ENCODE results near the gene EGFLAM. TPM values are rescaled to one million over a fixed set of nuclear protein-coding genes. Genes with fewer than 3 reads are reported as not detected.

EGFLAM gene
- total RNA-seq, 1 donor from 2014 or later = 13.2 TPM

GRCh38 chr5:38478166-38478565, 219.8 kb downstream of the EGFLAM start:
- Mint-ChIP-seq H3K27ac (ENCODE audit: unreplicated experiment) (no peak overlapping the region), H3K9me3 (ENCODE audit: unreplicated experiment) (no peaks in the 10 kb centered on the region), H3K36me3 (ENCODE audit: unreplicated experiment) (no peaks in the 10 kb centered on the region), H3K4me1 (ENCODE audit: low read depth, unreplicated experiment) (peaks cover 8% of the 10 kb centered on the region), H3K27me3 (ENCODE audit: unreplicated experiment) (no peaks in the 10 kb centered on the region), H3K4me3 (ENCODE audit: unreplicated experiment) (no peak overlapping the region)
- no peak for DNase-seq
- TF ChIP-seq CTCF (IDR thresholded peaks at IDR 0.05; ENCODE audit: partially characterized antibody, unreplicated experiment) = no peak

GRCh38 chr5:38478878-38479277, 220.5 kb downstream of the EGFLAM start:
- Mint-ChIP-seq H3K4me1 (ENCODE audit: low read depth, unreplicated experiment) (peaks cover 7% of the 10 kb centered on the region), H3K36me3 (ENCODE audit: unreplicated experiment) (no peaks in the 10 kb centered on the region), H3K27me3 (ENCODE audit: unreplicated experiment) (no peaks in the 10 kb centered on the region), H3K4me3 (ENCODE audit: unreplicated experiment) (no peak overlapping the region), H3K9me3 (ENCODE audit: unreplicated experiment) (no peaks in the 10 kb centered on the region), H3K27ac (ENCODE audit: unreplicated experiment) (no peak overlapping the region)
- TF ChIP-seq CTCF (IDR thresholded peaks at IDR 0.05; ENCODE audit: partially characterized antibody, unreplicated experiment) = no peak
- no peak for DNase-seq

- Mint-ChIP-seq H3K27me3 (ENCODE audit: unreplicated experiment) (no peaks in the 10 kb centered on the region), H3K9me3 (ENCODE audit: unreplicated experiment) (peaks cover 3% of the 10 kb centered on the region), H3K36me3 (ENCODE audit: unreplicated experiment) (no peaks in the 10 kb centered on the region), H3K4me3 (ENCODE audit: unreplicated experiment) (no peak overlapping the region), H3K27ac (ENCODE audit: unreplicated experiment) (no peak overlapping the region), H3K4me1 (ENCODE audit: low read depth, unreplicated experiment) (peaks cover 7% of the 10 kb centered on the region)
- DNase-seq = no peak
- no peak for TF ChIP-seq CTCF (IDR thresholded peaks at IDR 0.05; ENCODE audit: partially characterized antibody, unreplicated experiment)
Measured at GRCh38 chr5:38479315-38479904, 221.1 kb downstream of the EGFLAM start.

DNA sequence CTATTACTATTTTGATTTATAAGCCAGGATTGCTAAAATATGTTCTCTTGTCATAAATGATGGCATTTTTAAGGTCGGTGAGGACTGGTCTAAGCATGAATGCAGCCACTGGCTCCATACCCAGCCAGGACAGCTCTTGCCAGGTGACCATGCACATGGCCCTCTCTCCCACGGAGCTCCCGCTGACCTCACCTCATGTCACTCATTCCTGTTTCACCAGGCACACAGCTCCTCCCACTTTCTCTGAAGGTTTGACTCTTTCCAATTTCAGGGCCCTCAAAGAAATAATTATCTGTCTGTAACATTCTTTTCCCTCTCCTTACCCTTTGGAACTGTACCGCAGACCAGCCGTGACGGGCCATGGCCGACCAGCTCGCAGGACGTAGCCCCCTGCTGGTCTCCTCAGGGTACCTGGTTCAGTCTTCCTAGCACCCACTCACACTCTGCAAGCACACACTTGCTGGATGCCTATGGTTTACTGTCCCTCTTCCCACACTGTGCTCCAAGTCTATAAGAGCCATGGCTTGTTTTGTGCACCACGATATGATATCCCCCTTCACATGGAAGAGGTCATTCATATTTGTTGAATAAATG, 225.5 kb downstream of the EGFLAM start:
- H3K27ac Mint-ChIP-seq (ENCODE audit: unreplicated experiment) = no peak overlapping the region
- TF ChIP-seq CTCF (IDR thresholded peaks at IDR 0.05; ENCODE audit: partially characterized antibody, unreplicated experiment) = no peak
- peaks cover 29% of the 10 kb centered on the region for H3K4me1 Mint-ChIP-seq (ENCODE audit: low read depth, unreplicated experiment)
- H3K9me3 Mint-ChIP-seq (ENCODE audit: unreplicated experiment) = peaks cover 3% of the 10 kb centered on the region
- H3K36me3 Mint-ChIP-seq (ENCODE audit: unreplicated experiment) = no peaks in the 10 kb centered on the region
- no peaks in the 10 kb centered on the region for H3K27me3 Mint-ChIP-seq (ENCODE audit: unreplicated experiment)
- H3K4me3 Mint-ChIP-seq (ENCODE audit: unreplicated experiment) = no peak overlapping the region
- DNase-seq = no peak

DNA sequence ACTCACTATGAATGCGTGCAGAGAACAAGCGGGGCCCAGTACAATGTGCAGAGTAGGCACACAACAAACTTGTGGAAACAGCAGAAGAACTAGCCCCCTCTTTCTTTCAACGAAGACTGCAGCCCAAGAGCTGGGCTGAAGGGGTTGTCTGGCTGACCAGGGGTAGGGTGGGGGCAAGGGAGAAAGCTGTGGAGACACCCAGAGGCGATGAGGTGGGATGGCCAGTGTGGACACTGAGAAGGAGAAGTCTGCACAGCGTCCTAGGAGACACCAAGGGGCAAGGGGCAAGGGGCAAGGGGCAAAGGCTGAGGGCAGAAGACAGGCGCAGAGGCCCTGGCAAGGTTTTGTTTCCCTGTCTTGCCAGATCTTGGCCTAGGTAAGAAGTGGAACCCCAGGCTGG, 235.8 kb downstream of the EGFLAM start:
- Mint-ChIP-seq H3K4me3 (ENCODE audit: unreplicated experiment) (no peak overlapping the region), H3K36me3 (ENCODE audit: unreplicated experiment) (peaks cover 3% of the 10 kb centered on the region), H3K27me3 (ENCODE audit: unreplicated experiment) (no peaks in the 10 kb centered on the region), H3K4me1 (ENCODE audit: low read depth, unreplicated experiment) (peaks cover 3% of the 10 kb centered on the region), H3K27ac (ENCODE audit: unreplicated experiment) (no peak overlapping the region), H3K9me3 (ENCODE audit: unreplicated experiment) (no peaks in the 10 kb centered on the region)
- TF ChIP-seq CTCF (IDR thresholded peaks at IDR 0.05; ENCODE audit: partially characterized antibody, unreplicated experiment) = no peak
- no peak for DNase-seq
